Stomach (tissue), 9 donors: ENCODE results near the gene RPS6KA2. TPM values are rescaled to one million over a fixed set of nuclear protein-coding genes. Genes with fewer than 3 reads are reported as not detected.

Experiments used
- DNase-seq, 2 donors: peaks; one replicate each; pipeline versions ENCODE4 v3.0.0 to v3.0.0-alpha.2; 2013 to 2019
- H3K27ac ChIP-seq, 5 donors: fragments of 200-600 bp in 4 of 5; sonication (generic) in 4 of 5; one replicate each; pipeline ENCODE4 v1.5.1; 2013 to 2019; ENCODE audit warnings: mild to moderate bottlenecking in 1 of 5, moderate library complexity in 1 of 5
- H3K27me3 ChIP-seq, 3 donors: fragments of 200-600 bp; sonication (generic); one replicate each; pipeline ENCODE4 v1.5.1; 2017 to 2019; ENCODE audit warnings: mixed run types in 1 of 3
- H3K36me3 ChIP-seq, 4 donors: fragments of 200-600 bp; sonication (generic); 1 replicate in 3 of 4; 2 replicates in 1 of 4; pipeline ENCODE4 v1.5.1; 2016 to 2019
- H3K4me1 ChIP-seq, 4 donors: fragments of 200-600 bp; sonication (generic); one replicate each; pipeline ENCODE4 v1.5.1; 2016 to 2019
- H3K4me3 ChIP-seq, 4 donors: fragments of 200-600 bp; sonication (generic) in 3 of 4; one replicate each; pipeline ENCODE4 v1.5.1; 2016 to 2019; ENCODE audit warnings: mild to moderate bottlenecking in 1 of 4
- H3K9me3 ChIP-seq, 4 donors: fragments of 200-600 bp; sonication (generic); one replicate each; pipeline ENCODE4 v1.5.1; 2016 to 2019
- CTCF ChIP-seq, 7 experiments: fragments of 450-650 bp in 4 of 7; fragments of 200-600 bp in 3 of 7; sonication (generic) in 3 of 7; IDR thresholded peaks; one replicate each; pipeline ENCODE4 v1.5.1; 2016 to 2019; ENCODE audit warnings: antibody characterized with exemption in 7 of 7, control low read depth in 2 of 7, mild to moderate bottlenecking in 1 of 7
- EP300 ChIP-seq: sonication (generic); formaldehyde crosslinking; IDR thresholded peaks from one replicate; pipeline ENCODE4 v1.6.1; 2017; ENCODE audit warnings: antibody characterized with exemption
- POLR2A ChIP-seq, 4 donors: fragments of 450-650 bp; IDR thresholded peaks; one replicate each; pipeline ENCODE4 v1.6.1; 2016; ENCODE audit warnings: antibody characterized with exemption in 4 of 4, control low read depth in 2 of 4, mild to moderate bottlenecking in 1 of 4, moderate library complexity in 1 of 4
- POLR2AphosphoS5 ChIP-seq, 3 donors: sonication (generic); formaldehyde crosslinking; IDR thresholded peaks; one replicate each; pipeline ENCODE4 v1.6.1; 2016; ENCODE audit warnings: antibody characterized with exemption in 3 of 3
- WGBS, 5 donors: extraction: QIAGEN DNeasy Blood & Tissue Kit in 3 of 5; methylation state at CpG; one replicate each; pipeline versions ENCODE4 v1.1.5 to v1.1.7; 2013 to 2018; 5-methylcytosine and 5-hydroxymethylcytosine counted together
- intact Hi-C: fragments of 100-400 bp; cut with DNase I; formaldehyde crosslinking; loops from one replicate; pipeline ENCODE4 v1.15.1; 2023; ENCODE audit warnings: low total_unique reads
- polyA plus RNA-seq, 3 donors: library from polyadenylated mRNA; stranded (reverse); fragments of 200-250 nt; gene quantifications; one replicate each; pipeline ENCODE4 v1.2.3, GENCODE V29; 2013
- total RNA-seq, 5 donors: library from RNA; depleted of rRNA; stranded (reverse); fragments of >200 nt; gene quantifications; one replicate each; pipeline versions ENCODE4 v1.1.0 to v1.2.3, GENCODE V29; 2014 to 2016
- donor health status: healthy with polysubstance abuse.
- donor health status: Bipolar disorder and iron deficiency.
- donor health status: healthy.

Gene RPS6KA2
- total and polyA plus RNA-seq, 8 donors, result 10.9 to 150 (median 68.0) TPM

GRCh38 chr6:166439366-166440091 is 187.5 kb downstream of the RPS6KA2 start:
- H3K27ac ChIP-seq, result no peak overlapping the region

GRCh38 chr6:166438211-166438861 is 188.7 kb downstream of the RPS6KA2 start:
- 85 to 92% (median 90%) methylated on average over 16 of the region's 16 CpGs for WGBS, 5 donors
- intact Hi-C loops, result no loop called here
- Histone ChIP-seq H3K9me3 (no peaks in the 10 kb centered on the region), H3K27me3 (no peaks in the 10 kb centered on the region), H3K27ac (no peak overlapping the region), H3K36me3 (peaks cover 5 to 76% (median 47%) of the 10 kb centered on the region in 4 donors), H3K4me1 (peaks cover 0 to 7% (median 0%) of the 10 kb centered on the region in 4 donors), H3K4me3 (no peak overlapping the region)
- TF ChIP-seq POLR2AphosphoS5 (IDR thresholded peaks at IDR 0.05) (no peak), POLR2A (IDR thresholded peaks at IDR 0.05) (no peak), CTCF (IDR thresholded peaks at IDR 0.05) (no peak), EP300 (no peak)
- DNase-seq, result peak in 1 of 2 donors; percentile 4

More at GRCh38 chr6:166439366-166440091, 187.5 kb downstream of the RPS6KA2 start:
- Histone ChIP-seq H3K36me3 (peaks cover 5 to 74% (median 51%) of the 10 kb centered on the region in 4 donors), H3K4me3 (no peak overlapping the region), H3K4me1 (peaks cover 0 to 7% (median 0%) of the 10 kb centered on the region in 4 donors), H3K9me3 (no peaks in the 10 kb centered on the region), H3K27me3 (no peaks in the 10 kb centered on the region)
- no peak for DNase-seq
- WGBS, 5 donors, result 45 to 61% (median 50%) methylated on average over 10 of the region's 10 CpGs
- intact Hi-C loops, result no loop called here
- no peak for TF ChIP-seq CTCF (IDR thresholded peaks at IDR 0.05)
- TF ChIP-seq POLR2A (IDR thresholded peaks at IDR 0.05), result no peak
- no peak for TF ChIP-seq EP300
- no peak for TF ChIP-seq POLR2AphosphoS5 (IDR thresholded peaks at IDR 0.05)

- intact Hi-C loops, result no loop called here
- DNase-seq, result peak in 1 of 2 donors; percentile 13
These were observed 189.4 kb downstream of the RPS6KA2 start for GRCh38 chr6:166437661-166438060.

More at GRCh38 chr6:166437661-166438060, 189.4 kb downstream of the RPS6KA2 start:
- H3K36me3 ChIP-seq, result peaks cover 5 to 76% (median 50%) of the 10 kb centered on the region in 4 donors
- no peak overlapping the region for H3K27ac ChIP-seq
- H3K4me3 ChIP-seq, result no peak overlapping the region
- no peaks in the 10 kb centered on the region for H3K27me3 ChIP-seq
- H3K9me3 ChIP-seq, result no peaks in the 10 kb centered on the region
- WGBS, 5 donors, result 94 to 98% (median 94%) methylated on average over 15 of the region's 15 CpGs
- TF ChIP-seq EP300, result no peak
- TF ChIP-seq POLR2AphosphoS5 (IDR thresholded peaks at IDR 0.05), result no peak
- TF ChIP-seq CTCF (IDR thresholded peaks at IDR 0.05), result no peak
- no peak for TF ChIP-seq POLR2A (IDR thresholded peaks at IDR 0.05)
- H3K4me1 ChIP-seq, result peaks cover 0 to 7% (median 0%) of the 10 kb centered on the region in 4 donors
